Adrenal gland (tissue), 5 donors: ENCODE data around the gene FAAP100.

ENCODE experiments used
- POLR2A ChIP-seq, 2 donors: fragments of 450-650 bp; IDR thresholded peaks; one replicate each; pipeline ENCODE4 v1.6.1; 2017; ENCODE audit warnings: antibody characterized with exemption in 2 of 2, mild to moderate bottlenecking in 2 of 2, moderate library complexity in 1 of 2
- TF ChIP-seq, protein P1 (sequence below), 6 experiments: fragments of 450-650 bp in 4 of 6; fragments of 200-600 bp in 2 of 6; sonication (generic) in 1 of 6; IDR thresholded peaks; 1 replicate in 5 of 6; 2 replicates in 1 of 6; pipeline versions ENCODE4 v1.5.1 to v1.8.0; 2016 to 2021; ENCODE audit warnings: antibody characterized with exemption in 6 of 6, mild to moderate bottlenecking in 2 of 6, moderate library complexity in 1 of 6
- donor health status: DM: no; HTN: no; CAD: no.

DNA sequence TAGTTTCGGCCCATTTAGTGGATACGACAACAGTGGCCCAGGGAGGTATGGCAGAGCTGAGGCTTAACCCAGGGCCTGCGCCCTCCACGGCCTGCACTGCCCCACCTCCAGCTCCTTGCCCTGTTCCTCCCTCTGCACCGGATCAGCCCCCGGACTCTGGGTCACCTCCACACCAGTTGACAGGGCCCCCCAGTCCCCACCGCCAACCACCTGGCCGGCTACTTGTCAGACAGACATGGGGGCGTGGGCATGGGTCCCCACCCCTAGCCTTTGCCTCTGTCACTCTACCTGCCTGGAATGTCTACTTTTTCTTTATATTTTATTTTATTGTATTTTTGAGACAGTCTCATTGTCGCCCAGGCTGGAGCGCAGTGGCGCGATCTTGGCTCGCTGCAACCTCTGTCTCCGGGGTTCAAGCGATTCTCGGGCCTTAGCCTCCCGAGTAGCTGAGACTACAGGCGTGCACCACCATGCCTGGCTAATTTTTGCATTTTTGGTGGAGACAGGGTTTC lies 36.6 kb downstream of the FAAP100 start:
- TF ChIP-seq, protein P1, sequence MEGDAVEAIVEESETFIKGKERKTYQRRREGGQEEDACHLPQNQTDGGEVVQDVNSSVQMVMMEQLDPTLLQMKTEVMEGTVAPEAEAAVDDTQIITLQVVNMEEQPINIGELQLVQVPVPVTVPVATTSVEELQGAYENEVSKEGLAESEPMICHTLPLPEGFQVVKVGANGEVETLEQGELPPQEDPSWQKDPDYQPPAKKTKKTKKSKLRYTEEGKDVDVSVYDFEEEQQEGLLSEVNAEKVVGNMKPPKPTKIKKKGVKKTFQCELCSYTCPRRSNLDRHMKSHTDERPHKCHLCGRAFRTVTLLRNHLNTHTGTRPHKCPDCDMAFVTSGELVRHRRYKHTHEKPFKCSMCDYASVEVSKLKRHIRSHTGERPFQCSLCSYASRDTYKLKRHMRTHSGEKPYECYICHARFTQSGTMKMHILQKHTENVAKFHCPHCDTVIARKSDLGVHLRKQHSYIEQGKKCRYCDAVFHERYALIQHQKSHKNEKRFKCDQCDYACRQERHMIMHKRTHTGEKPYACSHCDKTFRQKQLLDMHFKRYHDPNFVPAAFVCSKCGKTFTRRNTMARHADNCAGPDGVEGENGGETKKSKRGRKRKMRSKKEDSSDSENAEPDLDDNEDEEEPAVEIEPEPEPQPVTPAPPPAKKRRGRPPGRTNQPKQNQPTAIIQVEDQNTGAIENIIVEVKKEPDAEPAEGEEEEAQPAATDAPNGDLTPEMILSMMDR (IDR thresholded peaks at IDR 0.05), result no peak
- TF ChIP-seq POLR2A (IDR thresholded peaks at IDR 0.05), result no peak
